GM12878 (cell line): ENCODE measurements around the gene GLRX5. TPM values are rescaled to one million over a fixed set of nuclear protein-coding genes. Genes with fewer than 3 reads are reported as not detected.

Experiments used
- ATAC-seq: fragments of 200-7000 bp; cut with Tn5 transposase; 3 replicates; pipeline ENCODE4 v1.9.1; 2020; ENCODE audit warnings: mild to moderate bottlenecking, moderate library complexity
- BruUV-seq: library from RNA; stranded (reverse); fragments of 400-500 nt; replicated peaks from 2 replicates; lab custom pipeline; 2021; lab: Mats Ljungman, UMichigan
- CTCF ChIA-PET: fragments of 300-600 bp; sonication (Branson Sonifier 250); formaldehyde crosslinking; extraction: SDS; loops from one replicate; lab custom pipeline; 2021; ENCODE audit warnings: inconsistent platforms; lab: Yijun Ruan, JAX
- POLR2A ChIA-PET: fragments of 350-600 bp; formaldehyde crosslinking; extraction: SDS; loops from one replicate; lab custom pipeline; 2021; ENCODE audit warnings: inconsistent platforms; lab: Charles Lee
- RAD21 ChIA-PET: fragments of 300-600 bp; sonication (Branson Sonifier 250); formaldehyde crosslinking; loops from one replicate; lab custom pipeline; 2023; ENCODE audit warnings: antibody characterized with exemption; ENCODE audit not compliant: unreplicated experiment; lab: Charles Lee
- SMC1A ChIA-PET: fragments of 300-600 bp; sonication (Branson Sonifier 250); formaldehyde crosslinking; loops from one replicate; lab custom pipeline; 2023; ENCODE audit not compliant: unreplicated experiment, uncharacterized antibody; lab: Charles Lee
- DNase-seq: peaks from one replicate; pipeline ENCODE4 v3.0.0-alpha.2; 2011; ENCODE audit warnings: low read depth, low spot score
- FAIRE-seq: peaks from 3 replicates; lab custom pipeline; 2011; peaks lifted over from hg19 to GRCh38; lab: Jason Lieb, UNC
- H2AFZ ChIP-seq: 2 replicates; pipeline ENCODE4 v1.6.0; 2011; ENCODE audit warnings: low read depth, low read length, control low read depth; ENCODE audit not compliant: control insufficient read depth
- H3K27ac ChIP-seq: 2 replicates; pipeline ENCODE4 v1.5.1; 2011; ENCODE audit warnings: control low read depth; ENCODE audit not compliant: control insufficient read depth, insufficient read depth
- H3K27me3 ChIP-seq, 2 experiments: replicated peaks in 1 of 2; 2 replicates each; pipeline versions ENCODE4 v1.6.0 to v1.6.1; 2011; ENCODE audit warnings: low read length in 1 of 2; ENCODE audit not compliant: control insufficient read depth in 2 of 2, insufficient read depth in 2 of 2
- H3K36me3 ChIP-seq, 2 experiments: 2 replicates each; pipeline ENCODE4 v1.5.1; 2011; ENCODE audit warnings: low read length in 1 of 2; ENCODE audit not compliant: control insufficient read depth in 2 of 2, insufficient read depth in 2 of 2
- H3K4me1 ChIP-seq: 2 replicates; pipeline ENCODE4 v1.6.1; 2011; ENCODE audit warnings: mild to moderate bottlenecking, low read length, moderate library complexity, mixed read lengths; ENCODE audit not compliant: control insufficient read depth, insufficient read depth
- H3K4me2 ChIP-seq: 2 replicates; pipeline ENCODE4 v1.6.0; 2011; ENCODE audit warnings: control low read depth; ENCODE audit not compliant: control insufficient read depth, insufficient read depth
- H3K4me3 ChIP-seq: fragments of 200-600 bp; sonication (generic); 2 replicates; pipeline ENCODE4 v1.5.1; 2016
- H3K79me2 ChIP-seq: 2 replicates; pipeline ENCODE4 v1.6.0; 2011; ENCODE audit warnings: low read length; ENCODE audit not compliant: control insufficient read depth, insufficient read depth
- H3K9ac ChIP-seq: 2 replicates; pipeline ENCODE4 v1.8.0; 2011; ENCODE audit warnings: low read length, control low read depth, mixed read lengths; ENCODE audit not compliant: control insufficient read depth, insufficient read depth
- H3K9me3 ChIP-seq: replicated peaks from 3 replicates; pipeline ENCODE4 v1.5.1; 2011; ENCODE audit warnings: mild to moderate bottlenecking, low read length; ENCODE audit not compliant: control insufficient read depth, insufficient read depth
- H4K20me1 ChIP-seq: 2 replicates; pipeline ENCODE4 v1.6.0; 2011; ENCODE audit not compliant: control insufficient read depth, insufficient read depth
- CHD1 ChIP-seq: IDR thresholded peaks from 2 replicates; pipeline ENCODE4 v1.6.1; 2012; ENCODE audit warnings: low read depth, low read length, improper control_type of control experiment
- CHD2 ChIP-seq: IDR thresholded peaks from 2 replicates; pipeline ENCODE4 v1.6.1; 2011; ENCODE audit warnings: low read depth, low read length, improper control_type of control experiment, borderline replicate concordance
- DPF2 ChIP-seq: fragments of 450-650 bp; IDR thresholded peaks from 2 replicates; pipeline ENCODE4 v1.6.1; 2017; ENCODE audit warnings: mild to moderate bottlenecking
- E2F8 ChIP-seq: fragments of 450-650 bp; IDR thresholded peaks from 2 replicates; pipeline ENCODE4 v1.6.1; 2018; ENCODE audit warnings: mild to moderate bottlenecking, low read depth, moderate library complexity; ENCODE audit not compliant: partially characterized antibody
- POU2F2 ChIP-seq: IDR thresholded peaks from 3 replicates; pipeline ENCODE4 v1.6.1; 2011; ENCODE audit warnings: low read depth, mild to moderate bottlenecking, low read length, borderline replicate concordance
- SIN3A ChIP-seq: IDR thresholded peaks from 2 replicates; pipeline ENCODE4 v1.6.1; 2012; ENCODE audit warnings: low read depth, low read length, improper control_type of control experiment
- SP1 ChIP-seq: IDR thresholded peaks from one replicate; pipeline ENCODE4 v1.6.1; 2011; ENCODE audit warnings: low read depth, low read length
- ZBTB4 ChIP-seq: fragments of 450-650 bp; formaldehyde crosslinking; IDR thresholded peaks from 2 replicates; pipeline ENCODE4 v1.4.0; 2022; ENCODE audit warnings: mild to moderate bottlenecking, moderate library complexity
- ZZZ3 ChIP-seq: IDR thresholded peaks from 2 replicates; pipeline ENCODE4 v1.6.1; 2011; ENCODE audit warnings: low read depth; ENCODE audit not compliant: control insufficient read depth, insufficient read length
- WGBS: methylation state at CpG from one replicate; pipeline ENCODE4 v1.1.6; 2016; ENCODE audit warnings: low lambda C conversion rate; ENCODE audit not compliant: insufficient replicate concordance, insufficient coverage; ENCODE audit errors: missing lambda C conversion rate; 5-methylcytosine and 5-hydroxymethylcytosine counted together
- in situ Hi-C: fragments of 300-500 bp; cut with MboI; formaldehyde crosslinking; loops from 9 replicates; pipeline ENCODE4 v1.14.3; 2018; ENCODE audit warnings: mixed read lengths
- intact Hi-C: fragments of 100-400 bp; cut with micrococcal nuclease; formaldehyde crosslinking; loops from one replicate; pipeline ENCODE4 v1.14.2; 2022; ENCODE audit not compliant: unreplicated experiment
- polyA plus RNA-seq, 11 experiments: library from polyadenylated mRNA; depleted of rRNA in 4 of 11; unstranded in 6 of 11; stranded (reverse) in 5 of 11; fragments of >200 nt; fragmentation: Nextera tagmentation in 4 of 11; fragmentation: Illumina TruSeq in 1 of 11; extraction: Ambion mirVana in 4 of 11; extraction: Trizol in 1 of 11; gene quantifications; 1 replicate in 1 of 11; 2 replicates in 10 of 11; pipeline versions ENCODE4 v1.2.1 to v1.2.3, GENCODE V29; 2011 to 2016; ENCODE audit warnings: inconsistent platforms in 2 of 11, missing spikeins in 2 of 11, low read depth in 1 of 11
- total RNA-seq, 4 experiments: library from RNA; depleted of rRNA in 3 of 4; stranded (reverse); fragments of >200 nt in 3 of 4; fragmentation: Illumina TruSeq in 1 of 4; extraction: Trizol in 1 of 4; gene quantifications; 2 replicates each; pipeline versions ENCODE4 v1.2.1 to v1.2.3, GENCODE V29; 2013 to 2021
- TF ChIP-seq, protein P1 (sequence below): fragments of 150-350 bp; IDR thresholded peaks from 2 replicates; pipeline ENCODE4 v1.6.1; 2014; ENCODE audit warnings: mild to moderate bottlenecking, low read depth, low read length
- TF ChIP-seq, protein P2 (sequence below): fragments of 450-650 bp; IDR thresholded peaks from 2 replicates; pipeline ENCODE4 v1.6.1; 2017; ENCODE audit warnings: mild to moderate bottlenecking

GLRX5 gene
- total and polyA plus RNA-seq, 10 of the 15 experiments (the other 5 are each of a cell fraction or from before 2014, with no cell fraction given), result 12.8 to 139 (median 55.4) TPM

DNA sequence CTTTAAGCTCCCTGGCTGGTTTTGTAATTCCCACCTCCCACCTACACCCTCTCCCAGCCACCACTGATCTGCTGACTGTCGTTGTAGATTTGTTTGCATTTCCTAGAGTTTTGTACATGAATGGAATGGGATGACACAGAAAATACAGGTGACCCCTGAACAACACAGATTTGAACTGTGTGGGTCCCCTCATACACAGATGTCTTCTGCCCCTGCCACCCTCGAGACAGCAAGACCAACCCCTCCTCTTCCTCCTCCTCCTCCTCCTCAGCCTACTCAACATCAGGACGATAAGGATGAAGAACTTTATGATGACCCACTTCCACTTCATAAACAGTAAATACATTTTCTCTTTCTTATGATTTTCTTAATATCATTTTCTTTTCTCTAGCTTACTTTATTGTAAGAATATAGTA lies 47.2 kb upstream of the GLRX5 start (continued):
- TF ChIP-seq ZBTB4, result no peak
- no peak for TF ChIP-seq ZZZ3
- TF ChIP-seq, protein P1, sequence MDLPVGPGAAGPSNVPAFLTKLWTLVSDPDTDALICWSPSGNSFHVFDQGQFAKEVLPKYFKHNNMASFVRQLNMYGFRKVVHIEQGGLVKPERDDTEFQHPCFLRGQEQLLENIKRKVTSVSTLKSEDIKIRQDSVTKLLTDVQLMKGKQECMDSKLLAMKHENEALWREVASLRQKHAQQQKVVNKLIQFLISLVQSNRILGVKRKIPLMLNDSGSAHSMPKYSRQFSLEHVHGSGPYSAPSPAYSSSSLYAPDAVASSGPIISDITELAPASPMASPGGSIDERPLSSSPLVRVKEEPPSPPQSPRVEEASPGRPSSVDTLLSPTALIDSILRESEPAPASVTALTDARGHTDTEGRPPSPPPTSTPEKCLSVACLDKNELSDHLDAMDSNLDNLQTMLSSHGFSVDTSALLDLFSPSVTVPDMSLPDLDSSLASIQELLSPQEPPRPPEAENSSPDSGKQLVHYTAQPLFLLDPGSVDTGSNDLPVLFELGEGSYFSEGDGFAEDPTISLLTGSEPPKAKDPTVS, result no peak
- TF ChIP-seq CHD2, result no peak

GRCh38 chr14:95488376-95489213 lies 46.3 kb upstream of the GLRX5 start:
- no peak overlapping the region for H3K4me2 ChIP-seq
- ChIA-PET POLR2A (interaction anchor here (1.7 to 1.8 kb wide), 2 partner anchors 11 to 25 kb away, joined by 4 to 5 read pairs; no protein-coding TSS in a partner anchor), RAD21 (no interaction called here), SMC1A (interaction anchor here (0.9 to 8.8 kb wide), 3 partner anchors 9 to 35 kb away, joined by 3 to 64 read pairs (median 30); no protein-coding TSS in a partner anchor), CTCF (interaction anchor here (0.6 to 1.6 kb wide), 3 partner anchors 7 to 48 kb away, joined by 3 to 5 read pairs (median 3); no protein-coding TSS in a partner anchor)
- no peak overlapping the region for H3K4me3 ChIP-seq
- no peaks in the 10 kb centered on the region; the same call in 1 of the 3 replicates for H3K9me3 ChIP-seq
- no TSS peak for BruUV-seq
- intact Hi-C loops (no loop called here), in situ Hi-C loops (no loop called here)
- H2AFZ ChIP-seq, result no peak overlapping the region
- peaks cover 1 to 7% of the 10 kb centered on the region in 2 experiments; a peak in 2 of 4 replicates for H3K36me3 ChIP-seq
- H3K27ac ChIP-seq, result no peak overlapping the region
- ATAC-seq, result peak; percentile 26
- FAIRE-seq, result no peak
- H3K27me3 ChIP-seq, result no peaks in the 10 kb centered on the region
- no peak for DNase-seq
- peaks cover 12% of the 10 kb centered on the region for H3K4me1 ChIP-seq
- 68% methylated on average over 6 of the region's 6 CpGs for WGBS
- H4K20me1 ChIP-seq, result no peaks in the 10 kb centered on the region
- no peak overlapping the region for H3K9ac ChIP-seq
- peaks cover 57% of the 10 kb centered on the region for H3K79me2 ChIP-seq
- no peak for TF ChIP-seq E2F8
- TF ChIP-seq SP1, result no peak
- TF ChIP-seq SIN3A, result no peak
- no peak for TF ChIP-seq DPF2
- TF ChIP-seq CHD1, result no peak
- TF ChIP-seq, protein P2, sequence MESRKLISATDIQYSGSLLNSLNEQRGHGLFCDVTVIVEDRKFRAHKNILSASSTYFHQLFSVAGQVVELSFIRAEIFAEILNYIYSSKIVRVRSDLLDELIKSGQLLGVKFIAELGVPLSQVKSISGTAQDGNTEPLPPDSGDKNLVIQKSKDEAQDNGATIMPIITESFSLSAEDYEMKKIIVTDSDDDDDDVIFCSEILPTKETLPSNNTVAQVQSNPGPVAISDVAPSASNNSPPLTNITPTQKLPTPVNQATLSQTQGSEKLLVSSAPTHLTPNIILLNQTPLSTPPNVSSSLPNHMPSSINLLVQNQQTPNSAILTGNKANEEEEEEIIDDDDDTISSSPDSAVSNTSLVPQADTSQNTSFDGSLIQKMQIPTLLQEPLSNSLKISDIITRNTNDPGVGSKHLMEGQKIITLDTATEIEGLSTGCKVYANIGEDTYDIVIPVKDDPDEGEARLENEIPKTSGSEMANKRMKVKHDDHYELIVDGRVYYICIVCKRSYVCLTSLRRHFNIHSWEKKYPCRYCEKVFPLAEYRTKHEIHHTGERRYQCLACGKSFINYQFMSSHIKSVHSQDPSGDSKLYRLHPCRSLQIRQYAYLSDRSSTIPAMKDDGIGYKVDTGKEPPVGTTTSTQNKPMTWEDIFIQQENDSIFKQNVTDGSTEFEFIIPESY, result no peak
- TF ChIP-seq POU2F2, result no peak
